RWPE1 (cell line): Measurements from ENCODE around the gene CREBZF.

ENCODE experiments used
- CTCF ChIA-PET: fragments of 350-600 bp; sonication (Branson Sonifier 250); formaldehyde crosslinking; extraction: SDS; loops from one replicate; lab custom pipeline; 2021; lab: Yijun Ruan, JAX
- POLR2A ChIA-PET: fragments of 400-600 bp; formaldehyde crosslinking; extraction: SDS; loops from one replicate; lab custom pipeline; 2020; ENCODE audit warnings: antibody characterized with exemption; ENCODE audit not compliant: low non-redundant PET; lab: Yijun Ruan, JAX
- DNase-seq: peaks from one replicate; pipeline ENCODE4 v3.0.0; 2012; ENCODE audit warnings: low spot score
- H3K27ac ChIP-seq: fragments of 450-650 bp; 2 replicates; pipeline ENCODE4 v1.5.1; 2017
- TF ChIP-seq, protein P1 (sequence below): fragments of 450-650 bp; conservative IDR thresholded peaks from 2 replicates; pipeline ENCODE4 v1.5.1; 2017; ENCODE audit warnings: low read depth, mild to moderate bottlenecking

Gene CREBZF

DNA sequence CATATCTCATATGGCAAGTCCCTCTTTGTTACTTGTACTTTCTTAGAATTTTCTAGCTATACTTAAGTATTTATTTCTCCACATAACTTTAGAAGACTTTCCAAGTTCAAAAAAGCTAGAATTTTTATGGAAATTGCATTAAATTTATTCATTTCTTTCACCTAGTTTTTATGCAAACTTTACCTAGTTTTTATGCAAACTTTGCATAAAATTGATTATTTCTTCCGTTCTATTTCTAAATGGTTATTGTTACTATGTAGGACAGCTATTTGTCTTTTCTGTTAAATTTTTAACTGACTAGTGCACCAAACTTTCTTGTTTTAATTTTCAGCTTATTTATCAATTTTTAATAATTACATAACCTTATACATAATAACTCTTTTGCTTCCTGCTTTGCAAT is 3.2 kb upstream of the CREBZF start:
- DNase-seq, result no peak
- ChIA-PET CTCF (interaction anchor here (0.6 kb wide), 1 partner anchor 1087 kb away, joined by 3 read pairs; no protein-coding TSS in a partner anchor), POLR2A (no interaction called here)
- H3K27ac ChIP-seq, result no peak overlapping the region
- TF ChIP-seq, protein P1, sequence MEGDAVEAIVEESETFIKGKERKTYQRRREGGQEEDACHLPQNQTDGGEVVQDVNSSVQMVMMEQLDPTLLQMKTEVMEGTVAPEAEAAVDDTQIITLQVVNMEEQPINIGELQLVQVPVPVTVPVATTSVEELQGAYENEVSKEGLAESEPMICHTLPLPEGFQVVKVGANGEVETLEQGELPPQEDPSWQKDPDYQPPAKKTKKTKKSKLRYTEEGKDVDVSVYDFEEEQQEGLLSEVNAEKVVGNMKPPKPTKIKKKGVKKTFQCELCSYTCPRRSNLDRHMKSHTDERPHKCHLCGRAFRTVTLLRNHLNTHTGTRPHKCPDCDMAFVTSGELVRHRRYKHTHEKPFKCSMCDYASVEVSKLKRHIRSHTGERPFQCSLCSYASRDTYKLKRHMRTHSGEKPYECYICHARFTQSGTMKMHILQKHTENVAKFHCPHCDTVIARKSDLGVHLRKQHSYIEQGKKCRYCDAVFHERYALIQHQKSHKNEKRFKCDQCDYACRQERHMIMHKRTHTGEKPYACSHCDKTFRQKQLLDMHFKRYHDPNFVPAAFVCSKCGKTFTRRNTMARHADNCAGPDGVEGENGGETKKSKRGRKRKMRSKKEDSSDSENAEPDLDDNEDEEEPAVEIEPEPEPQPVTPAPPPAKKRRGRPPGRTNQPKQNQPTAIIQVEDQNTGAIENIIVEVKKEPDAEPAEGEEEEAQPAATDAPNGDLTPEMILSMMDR, result no peak

DNA sequence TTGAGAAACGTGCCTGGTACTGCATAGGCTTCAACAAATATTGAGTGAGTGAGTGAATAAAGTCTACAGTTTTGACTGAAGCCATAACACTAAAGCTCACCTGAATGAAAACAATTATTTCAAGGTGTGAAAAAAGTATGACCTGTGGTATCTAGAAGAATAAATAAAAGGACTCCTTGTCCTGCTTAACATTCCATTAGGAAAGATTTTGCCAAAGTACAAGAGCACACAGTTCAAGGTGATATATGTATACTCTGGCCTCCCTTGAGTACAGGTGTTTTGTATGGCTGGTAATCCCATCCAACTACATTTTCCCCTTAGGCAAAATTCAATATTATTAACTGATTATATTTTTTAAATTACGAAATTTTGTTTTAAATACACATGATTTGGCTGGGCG is 1.8 kb upstream of the CREBZF start:
- no peak for DNase-seq
- TF ChIP-seq, protein P1, result no peak
- ChIA-PET POLR2A (no interaction called here), CTCF (no interaction called here)
- H3K27ac ChIP-seq, result no peak overlapping the region

DNA sequence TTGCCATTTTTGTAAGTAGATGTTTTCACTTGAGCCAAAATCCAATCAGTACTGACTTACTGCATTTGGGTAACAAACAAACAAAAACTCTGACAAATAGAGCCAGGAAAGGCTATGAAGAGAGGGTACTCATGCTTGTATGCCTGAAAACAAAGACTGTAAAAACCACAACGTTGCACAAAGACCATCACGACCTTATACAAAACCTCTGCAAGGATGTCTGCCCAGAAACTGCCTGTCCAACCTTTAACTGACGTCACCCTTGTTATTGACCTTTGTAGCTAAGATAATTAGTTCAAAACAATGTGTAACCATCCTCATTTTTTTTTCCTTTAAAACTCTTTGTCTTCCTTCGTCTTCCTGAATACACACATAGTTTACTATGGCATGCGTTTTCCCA is 804 bp upstream of the CREBZF start:
- ChIA-PET CTCF (no interaction called here), POLR2A (no interaction called here)
- no peak overlapping the region for H3K27ac ChIP-seq
- TF ChIP-seq, protein P1, result no peak
- no peak for DNase-seq

DNA sequence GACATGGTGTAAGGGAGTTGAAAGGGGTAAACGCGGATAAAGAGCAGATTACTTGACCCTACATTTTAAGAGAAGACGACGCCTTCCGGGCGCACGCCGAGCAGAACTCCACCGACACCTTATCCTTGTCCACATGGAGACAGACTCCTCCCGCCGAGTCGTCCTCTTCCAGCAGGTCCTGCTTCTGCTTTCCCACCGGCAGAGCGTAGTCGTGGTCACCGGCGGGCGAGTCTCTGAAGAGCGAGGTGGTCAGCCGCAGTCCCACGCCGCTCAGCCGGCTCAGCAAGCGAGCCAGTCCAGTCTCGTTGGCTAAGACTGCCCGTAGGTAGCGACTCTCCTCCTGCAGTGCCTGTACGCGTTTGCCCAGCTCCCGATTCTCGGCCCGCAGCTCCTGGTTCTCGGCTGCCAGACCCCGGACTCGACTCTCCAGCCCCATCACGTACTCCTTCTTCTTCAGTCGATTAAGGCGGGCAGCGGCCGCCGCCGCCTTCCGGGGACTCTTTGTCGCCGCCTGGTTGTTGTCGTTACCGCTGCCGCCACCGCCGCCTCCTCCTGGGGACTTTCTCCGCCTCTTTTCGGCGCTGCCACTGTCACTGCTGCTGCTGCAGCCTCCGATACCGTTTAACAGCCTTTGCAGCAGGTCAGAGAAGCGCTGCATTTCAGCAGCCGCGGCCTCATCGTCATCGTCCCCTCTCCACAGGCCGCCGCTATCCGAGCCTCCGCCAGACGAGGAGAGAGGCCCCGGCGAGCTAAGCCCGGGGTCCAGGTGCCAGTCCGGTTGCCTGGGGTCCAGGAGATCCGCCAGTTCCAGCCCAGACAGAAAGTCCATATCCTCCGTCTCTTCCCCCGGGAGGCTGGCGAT is 945 bp downstream of the CREBZF start:
- TF ChIP-seq, protein P1, result peak; percentile 60
- DNase-seq, result peak; percentile 38
- H3K27ac ChIP-seq, result peak overlapping the region; percentile 93
- POLR2A ChIA-PET, result interaction anchor here (0.7 kb wide), 1 partner anchor 17 kb away, joined by 3 read pairs; no protein-coding TSS in a partner anchor
- CTCF ChIA-PET, result interaction anchor here (0.6 to 1.4 kb wide), 5 partner anchors 9 to 1840 kb away, joined by 3 to 6 read pairs (median 4); partner anchors contain the start of gene CCDC83

DNA sequence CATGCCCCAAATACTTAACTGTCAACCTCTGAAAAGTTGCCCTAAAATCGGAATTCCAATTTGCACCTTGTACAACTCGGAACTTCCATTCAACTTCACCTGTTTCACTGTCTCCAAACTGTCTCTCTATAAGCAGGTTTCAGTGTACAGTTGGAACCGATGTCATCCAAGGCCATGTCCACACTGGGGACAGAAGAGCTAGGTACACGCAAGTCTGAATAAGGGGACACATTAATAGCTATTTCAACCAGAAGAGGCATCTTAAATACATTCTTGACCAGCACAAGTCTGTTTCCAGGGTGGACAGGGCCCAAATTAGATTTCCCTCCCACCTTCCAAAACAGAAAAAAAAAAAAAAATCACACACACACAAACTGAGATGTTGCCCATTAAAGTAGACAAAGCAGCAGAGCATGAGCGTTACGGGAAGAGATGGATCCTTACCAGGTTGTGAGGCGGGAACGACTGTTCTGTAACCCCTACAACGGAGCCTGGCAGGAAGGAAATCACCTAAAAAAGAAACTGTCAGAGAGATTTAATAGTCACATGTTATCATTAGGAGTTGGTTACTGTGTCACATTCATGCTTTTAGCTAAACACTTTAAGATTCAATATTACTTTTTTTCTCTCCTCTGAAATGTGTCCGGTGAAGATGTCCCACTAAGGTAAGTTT is 1.7 kb downstream of the CREBZF start:
- peak overlapping the region; percentile 93 for H3K27ac ChIP-seq
- DNase-seq, result no peak
- POLR2A ChIA-PET, result interaction anchor here (0.7 kb wide), 1 partner anchor 16 kb away, joined by 3 read pairs; no protein-coding TSS in a partner anchor
- TF ChIP-seq, protein P1, result no peak
- CTCF ChIA-PET, result interaction anchor here (1.3 to 1.4 kb wide), 2 partner anchors 8 to 192 kb away, joined by 5 to 6 read pairs; partner anchors contain the start of gene CCDC83

DNA sequence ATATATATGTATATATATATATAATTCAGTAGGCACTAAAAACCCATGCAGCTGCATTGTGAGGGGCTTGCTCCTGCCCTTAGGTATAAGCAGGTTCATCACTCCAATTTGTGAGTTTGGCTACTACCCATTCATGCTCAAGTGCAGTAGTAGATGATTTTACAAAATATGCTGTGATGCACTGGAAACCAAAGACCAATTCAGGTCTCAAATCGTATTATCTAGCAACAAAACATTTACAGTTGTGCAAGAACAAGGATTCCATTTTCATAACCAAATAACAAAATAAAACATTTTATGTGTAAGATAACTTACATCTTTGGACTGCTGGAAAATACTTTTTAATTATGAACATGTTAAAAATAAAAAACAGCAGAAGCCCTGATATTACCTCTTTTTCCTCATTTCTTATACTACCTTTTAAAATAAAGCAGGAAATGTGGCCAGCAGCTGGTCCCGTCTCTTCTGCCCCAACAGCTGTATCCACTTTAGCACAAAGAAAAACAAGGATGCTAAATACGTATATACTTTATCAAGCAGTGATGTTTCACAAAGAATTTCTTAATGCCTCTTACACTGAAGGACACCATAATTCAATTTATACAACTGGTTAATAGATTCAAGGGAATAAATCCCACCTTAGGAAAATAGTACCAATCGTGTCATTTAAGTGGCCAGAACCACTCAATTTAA is 2.8 kb downstream of the CREBZF start:
- TF ChIP-seq, protein P1, result no peak
- no peak for DNase-seq
- H3K27ac ChIP-seq, result no peak overlapping the region
- CTCF ChIA-PET, result no interaction called here
- POLR2A ChIA-PET, result no interaction called here
